GM12878 (cell line): ENCODE measurements around the gene UBE2I. TPM values are rescaled to one million over a fixed set of nuclear protein-coding genes. Genes with fewer than 3 reads are reported as not detected.

Experiments
- ATF3 ChIP-seq: IDR thresholded peaks from 2 replicates; pipeline ENCODE4 v1.6.1; 2011; ENCODE audit warnings: low read depth, mild to moderate bottlenecking, low read length, moderate library complexity, borderline replicate concordance; ENCODE audit errors: extremely low read depth
- BACH1 ChIP-seq: fragments of 450-650 bp; IDR thresholded peaks from 2 replicates; pipeline ENCODE4 v1.6.1; 2017; ENCODE audit warnings: mild to moderate bottlenecking, borderline replicate concordance
- BCLAF1 ChIP-seq: fragments of 450-650 bp; IDR thresholded peaks from 2 replicates; pipeline ENCODE4 v1.6.1; 2017; ENCODE audit warnings: antibody characterized with exemption, mild to moderate bottlenecking, moderate library complexity
- CREB1 ChIP-seq: IDR thresholded peaks from 2 replicates; pipeline ENCODE4 v1.6.1; 2012; ENCODE audit warnings: low read depth, mild to moderate bottlenecking, inconsistent platforms
- DPF2 ChIP-seq: fragments of 450-650 bp; IDR thresholded peaks from 2 replicates; pipeline ENCODE4 v1.6.1; 2017; ENCODE audit warnings: mild to moderate bottlenecking
- ETV6 ChIP-seq, 2 experiments: fragments of 450-650 bp in 1 of 2; IDR thresholded peaks in 1 of 2; conservative IDR thresholded peaks in 1 of 2; 2 replicates each; pipeline ENCODE4 v1.6.1; 2014; ENCODE audit warnings: antibody characterized with exemption in 1 of 2, borderline replicate concordance in 1 of 2, low read depth in 1 of 2, mild to moderate bottlenecking in 1 of 2, moderate library complexity in 1 of 2
- GABPA ChIP-seq: IDR thresholded peaks from 2 replicates; pipeline ENCODE4 v1.6.1; 2014; ENCODE audit warnings: antibody characterized with exemption, low read depth, mild to moderate bottlenecking, inconsistent platforms
- IKZF2 ChIP-seq, 2 experiments: fragments of 450-650 bp; IDR thresholded peaks; 2 replicates each; pipeline ENCODE4 v1.6.1; 2017; ENCODE audit warnings: mild to moderate bottlenecking in 2 of 2, moderate library complexity in 2 of 2
- IRF3 ChIP-seq: fragments of 450-650 bp; IDR thresholded peaks from 2 replicates; pipeline ENCODE4 v1.6.1; 2014; ENCODE audit warnings: mild to moderate bottlenecking
- KAT2A ChIP-seq: conservative IDR thresholded peaks from 2 replicates; pipeline ENCODE4 v1.6.1; 2011; ENCODE audit warnings: low read depth, low read length; ENCODE audit not compliant: control insufficient read depth
- MAX ChIP-seq: IDR thresholded peaks from 2 replicates; pipeline ENCODE4 v1.6.1; 2012; ENCODE audit warnings: low read depth, low read length, improper control_type of control experiment
- MXI1 ChIP-seq: fragments of 150-350 bp; IDR thresholded peaks from 2 replicates; pipeline ENCODE4 v1.6.1; 2011; ENCODE audit warnings: low read depth, mild to moderate bottlenecking, inconsistent platforms, low read length, improper control_type of control experiment
- MYB ChIP-seq: fragments of 150-350 bp; IDR thresholded peaks from 2 replicates; pipeline ENCODE4 v1.6.1; 2014; ENCODE audit warnings: mild to moderate bottlenecking, low read depth, low read length, borderline replicate concordance
- NR2C1 ChIP-seq: fragments of 450-650 bp; IDR thresholded peaks from 2 replicates; pipeline ENCODE4 v1.6.1; 2017; ENCODE audit warnings: antibody characterized with exemption, mild to moderate bottlenecking, moderate library complexity
- POLR2AphosphoS2 ChIP-seq: IDR thresholded peaks from 2 replicates; pipeline ENCODE4 v1.6.1; 2011; ENCODE audit warnings: low read depth, mild to moderate bottlenecking, low read length, improper control_type of control experiment, moderate library complexity
- RAD21 ChIP-seq: IDR thresholded peaks from 2 replicates; pipeline ENCODE4 v1.6.1; 2011; ENCODE audit warnings: mild to moderate bottlenecking, low read depth, low read length, moderate library complexity; ENCODE audit not compliant: insufficient read depth
- RB1 ChIP-seq: fragments of 450-650 bp; formaldehyde crosslinking; IDR thresholded peaks from 2 replicates; pipeline ENCODE4 v1.6.1; 2017; ENCODE audit warnings: mild to moderate bottlenecking, borderline replicate concordance
- RELA ChIP-seq: fragments of 450-650 bp; IDR thresholded peaks from 2 replicates; pipeline ENCODE4 v1.8.0; 2014; ENCODE audit warnings: borderline replicate concordance; ENCODE audit not compliant: partially characterized antibody
- SMAD1 ChIP-seq: fragments of 450-650 bp; IDR thresholded peaks from 2 replicates; pipeline ENCODE4 v1.6.1; 2018; ENCODE audit warnings: mild to moderate bottlenecking, low read depth; ENCODE audit not compliant: partially characterized antibody
- SMAD5 ChIP-seq: IDR thresholded peaks from 2 replicates; pipeline ENCODE4 v1.6.1; 2016; ENCODE audit warnings: antibody characterized with exemption, low read depth
- SPI1 ChIP-seq: IDR thresholded peaks from 2 replicates; pipeline ENCODE4 v1.6.1; 2011; ENCODE audit warnings: low read depth, mild to moderate bottlenecking, low read length, moderate library complexity, borderline replicate concordance; ENCODE audit not compliant: insufficient read depth
- TAF1 ChIP-seq: IDR thresholded peaks from 2 replicates; pipeline ENCODE4 v1.6.1; 2011; ENCODE audit warnings: mild to moderate bottlenecking, low read depth, low read length, borderline replicate concordance
- WRNIP1 ChIP-seq: IDR thresholded peaks from 2 replicates; pipeline ENCODE4 v1.6.1; 2011; ENCODE audit warnings: low read depth, low read length, improper control_type of control experiment, borderline replicate concordance
- ZNF24 ChIP-seq: fragments of 450-650 bp; IDR thresholded peaks from 2 replicates; pipeline ENCODE4 v1.6.1; 2017; ENCODE audit warnings: antibody characterized with exemption, mild to moderate bottlenecking
- ZSCAN29 ChIP-seq: fragments of 450-650 bp; IDR thresholded peaks from 2 replicates; pipeline ENCODE4 v1.6.1; 2017; ENCODE audit warnings: mild to moderate bottlenecking, moderate library complexity
- polyA plus RNA-seq, 11 experiments: library from polyadenylated mRNA; depleted of rRNA in 4 of 11; unstranded in 6 of 11; stranded (reverse) in 5 of 11; fragments of >200 nt; fragmentation: Nextera tagmentation in 4 of 11; fragmentation: Illumina TruSeq in 1 of 11; extraction: Ambion mirVana in 4 of 11; extraction: Trizol in 1 of 11; gene quantifications; 1 replicate in 1 of 11; 2 replicates in 10 of 11; pipeline versions ENCODE4 v1.2.1 to v1.2.3, GENCODE V29; 2011 to 2016; ENCODE audit warnings: inconsistent platforms in 2 of 11, missing spikeins in 2 of 11, low read depth in 1 of 11
- total RNA-seq, 4 experiments: library from RNA; depleted of rRNA in 3 of 4; stranded (reverse); fragments of >200 nt in 3 of 4; fragmentation: Illumina TruSeq in 1 of 4; extraction: Trizol in 1 of 4; gene quantifications; 2 replicates each; pipeline versions ENCODE4 v1.2.1 to v1.2.3, GENCODE V29; 2013 to 2021

The UBE2I gene
- total and polyA plus RNA-seq, 10 of the 15 experiments (the other 5 are each of a cell fraction or from before 2014, with no cell fraction given), result 47.5 to 243 (median 194) TPM

GRCh38 chr16:1308977-1309885 lies at the start of gene UBE2I (continued):
- TF ChIP-seq RAD21 (no peak), MYB (peak; percentile 71; the same call in 1 of the 2 replicates), TAF1 (peak; percentile 64; the same call in 1 of the 2 replicates), ZSCAN29 (no peak), RELA (peak; percentile 46), SMAD5 (no peak), POLR2AphosphoS2 (no peak; the same call in 1 of the 2 replicates), GABPA (no peak), ETV6 (conservative IDR thresholded peaks at IDR 0.05 in 1 of 2, IDR thresholded peaks at IDR 0.05 in 1 of 2; ENCODE audit: borderline replicate concordance in 1 of 2, low read depth in 1 of 2) (no peak), CREB1 (peak; percentile 95), BACH1 (no peak), BCLAF1 (no peak), SMAD1 (no peak), NR2C1 (0 out of 2 replicates have a peak, but pooled peaks have one; percentile 4), ATF3 (no peak), RB1 (peak; percentile 73), KAT2A (no peak), MAX (peak; percentile 49), IKZF2 (IDR thresholded peaks at IDR 0.05) (peak in 1 of 2 experiments; percentile 51; a peak in 1 of 4 replicates), SPI1 (no peak; the same call in 1 of the 2 replicates), ZNF24 (peak; percentile 64; the same call in 1 of the 2 replicates), WRNIP1 (no peak), DPF2 (no peak), IRF3 (peak; percentile 95), MXI1 (no peak)
